Measurements from ENCODE around the gene RBM12.
"Not testable (repeated sequence)": the region's sequence is repeated elsewhere in the genome, so short reads cannot be mapped to it uniquely, and the experiment has no call there.

Gene RBM12

GRCh38 chr20:35698298-35699126, 33.8 kb upstream of the RBM12 start:
- no peak for DNase-seq

DNA sequence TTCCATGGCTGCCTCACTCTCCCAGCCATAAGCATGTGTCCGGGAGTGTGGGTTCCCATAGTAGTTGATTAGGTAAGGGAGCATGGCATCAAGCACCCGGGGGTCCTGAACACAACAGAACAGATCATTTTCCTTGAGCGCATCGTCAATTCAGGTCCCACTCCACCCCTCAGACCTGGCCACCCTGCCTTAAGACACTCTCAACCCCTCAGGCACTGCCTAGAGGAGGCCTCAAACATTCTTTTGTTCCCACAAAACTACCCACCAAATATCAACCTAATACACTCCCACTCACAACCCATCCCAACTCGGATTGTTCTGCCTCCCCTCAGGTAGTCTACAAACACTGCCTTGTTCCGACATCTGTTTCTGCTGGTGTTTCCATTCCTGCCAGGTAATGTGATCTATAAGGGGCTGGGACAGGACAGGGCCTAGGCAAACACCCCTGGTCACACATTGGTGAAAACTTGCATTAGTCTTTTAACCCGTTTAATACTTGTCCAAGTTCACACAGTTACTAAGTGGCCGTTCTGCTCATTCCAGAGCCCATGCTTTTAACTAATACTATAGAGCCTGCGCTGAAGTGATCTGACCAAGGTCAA, 33.1 kb upstream of the RBM12 start:
- no peak for DNase-seq

DNA sequence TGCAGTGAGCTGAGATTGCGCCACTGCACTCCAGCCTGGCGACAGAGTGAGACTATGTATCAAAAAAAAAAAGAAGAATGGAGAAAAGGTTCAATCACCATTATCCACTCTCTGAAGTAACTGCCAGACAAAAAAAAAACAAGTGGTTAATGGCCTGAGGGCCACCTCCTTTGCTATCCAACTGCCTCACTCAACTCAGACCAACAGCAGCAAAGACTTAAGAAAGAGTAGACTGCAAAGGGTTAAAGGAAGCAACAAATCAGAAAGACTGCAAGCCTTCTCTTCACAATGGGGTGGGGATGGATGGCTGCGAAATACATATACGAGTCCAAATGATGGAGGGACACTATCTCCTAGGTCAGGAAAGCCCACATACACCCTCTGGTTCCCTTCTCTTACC, 31.3 kb upstream of the RBM12 start:
- no peak for DNase-seq

DNA sequence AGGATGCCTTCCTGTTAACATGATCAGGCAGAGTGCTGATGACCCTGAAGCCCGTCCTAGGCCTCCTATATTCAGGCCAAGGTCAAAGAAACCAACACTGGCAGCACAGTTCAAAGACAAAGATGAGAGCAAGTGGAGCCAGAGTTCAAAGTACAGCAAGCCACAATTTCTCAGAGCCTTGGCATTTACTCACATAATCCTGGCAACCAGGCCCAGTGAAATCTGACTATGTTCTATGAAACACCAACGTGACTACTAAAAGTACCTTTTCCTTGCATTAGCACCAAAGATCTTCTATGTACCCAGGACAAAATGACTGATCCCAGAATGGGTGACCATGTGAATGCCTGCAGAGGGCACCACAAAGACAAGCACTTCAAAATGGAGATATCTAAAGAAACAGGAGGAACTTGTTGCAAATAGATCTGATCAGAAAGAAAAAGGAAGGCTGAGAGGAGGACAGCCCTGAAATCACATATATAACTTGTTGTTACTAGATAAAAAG, 30.6 kb upstream of the RBM12 start:
- DNase-seq = no peak

GRCh38 chr20:35690265-35690664, 25.6 kb upstream of the RBM12 start:
- DNase-seq = no peak

DNA sequence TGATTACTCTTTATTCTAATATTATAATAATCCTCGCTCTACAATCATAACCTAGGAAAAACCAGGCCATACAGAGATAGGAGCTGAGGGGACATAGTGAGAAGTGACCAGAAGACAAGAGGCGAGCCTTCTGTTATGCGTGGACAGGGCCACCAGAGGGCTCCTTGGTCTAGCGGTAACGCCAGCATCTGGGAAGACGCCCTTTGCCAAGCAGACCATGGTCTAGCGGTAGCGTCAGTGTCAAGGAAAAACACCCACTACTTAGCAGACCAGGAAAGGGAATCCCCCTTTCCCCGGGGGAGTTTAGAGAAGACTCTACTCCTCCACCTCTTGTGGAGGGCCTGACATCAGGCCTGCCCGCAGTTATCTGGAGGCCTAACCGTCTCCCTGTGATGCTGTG, 22.2 kb upstream of the RBM12 start:
- not testable (repeated sequence) for DNase-seq

- not testable (repeated sequence) for DNase-seq
Measured at GRCh38 chr20:35685368-35685767, 20.7 kb upstream of the RBM12 start.

DNA sequence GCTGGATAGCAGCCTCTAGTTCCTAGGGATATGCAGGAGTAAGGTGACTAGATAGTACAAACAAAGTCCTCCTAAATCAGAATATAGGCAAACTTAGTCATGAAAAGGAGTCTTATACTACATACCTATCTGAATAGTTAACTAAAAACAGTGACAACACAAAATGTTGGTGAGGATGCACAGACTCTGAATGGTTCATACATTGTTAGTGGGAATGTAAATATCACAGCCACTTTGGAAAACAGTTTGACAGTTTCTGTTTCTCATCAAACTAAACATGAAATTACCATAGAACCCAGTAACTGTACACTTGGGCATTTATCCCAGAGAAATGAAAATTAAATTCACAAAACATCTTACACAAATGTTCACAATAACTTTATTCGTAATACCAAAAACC, 17.3 kb upstream of the RBM12 start:
- no peak for DNase-seq

GRCh38 chr20:35680452-35681183, 15.9 kb upstream of the RBM12 start:
- DNase-seq = no peak

GRCh38 chr20:35674921-35675320, 10.2 kb upstream of the RBM12 start:
- DNase-seq = no peak

- no peak for DNase-seq
Measured at GRCh38 chr20:35673884-35674283, 9.2 kb upstream of the RBM12 start.

DNA sequence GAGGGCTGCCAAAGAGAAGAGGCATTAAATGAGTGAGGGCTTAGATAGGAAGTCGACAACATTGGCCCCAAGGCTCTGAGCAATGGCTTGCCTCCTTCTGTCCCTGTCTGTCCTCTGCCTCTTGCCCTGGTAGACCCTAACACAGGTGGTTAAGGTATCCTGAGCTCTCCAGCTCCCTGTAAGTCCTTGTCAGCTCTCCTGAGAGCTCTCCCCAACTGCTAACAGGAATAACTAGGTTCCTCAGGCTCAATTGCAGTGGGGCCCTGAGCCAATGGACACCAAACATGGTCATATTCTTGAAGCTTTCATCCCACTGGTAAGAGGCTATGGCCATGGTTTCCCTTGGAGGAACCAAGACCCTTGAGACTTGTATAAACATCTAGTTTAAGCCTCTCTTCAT, 5.0 kb upstream of the RBM12 start:
- no peak for DNase-seq

DNA sequence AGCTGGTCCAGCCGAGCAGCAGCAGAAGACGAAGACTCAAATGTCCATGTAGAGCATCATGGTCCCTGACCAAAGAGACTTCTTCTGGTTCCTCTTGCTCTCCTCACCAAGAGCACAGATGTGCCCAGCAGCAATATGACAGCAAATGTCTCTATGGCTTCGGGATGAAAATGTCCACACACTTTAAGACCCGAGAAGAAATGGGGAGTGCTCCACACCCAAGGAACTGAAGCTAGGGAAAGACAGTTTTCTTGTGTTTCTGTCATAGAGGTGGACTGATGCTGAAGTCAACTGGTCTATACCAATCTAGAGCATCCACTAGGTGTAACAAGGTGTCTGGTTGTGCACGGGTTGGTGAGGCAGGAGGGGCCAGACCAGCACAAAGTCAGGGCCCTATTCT, 4.5 kb upstream of the RBM12 start:
- no peak for DNase-seq

GRCh38 chr20:35665949-35666288, 1.2 kb upstream of the RBM12 start:
- DNase-seq = no peak

DNA sequence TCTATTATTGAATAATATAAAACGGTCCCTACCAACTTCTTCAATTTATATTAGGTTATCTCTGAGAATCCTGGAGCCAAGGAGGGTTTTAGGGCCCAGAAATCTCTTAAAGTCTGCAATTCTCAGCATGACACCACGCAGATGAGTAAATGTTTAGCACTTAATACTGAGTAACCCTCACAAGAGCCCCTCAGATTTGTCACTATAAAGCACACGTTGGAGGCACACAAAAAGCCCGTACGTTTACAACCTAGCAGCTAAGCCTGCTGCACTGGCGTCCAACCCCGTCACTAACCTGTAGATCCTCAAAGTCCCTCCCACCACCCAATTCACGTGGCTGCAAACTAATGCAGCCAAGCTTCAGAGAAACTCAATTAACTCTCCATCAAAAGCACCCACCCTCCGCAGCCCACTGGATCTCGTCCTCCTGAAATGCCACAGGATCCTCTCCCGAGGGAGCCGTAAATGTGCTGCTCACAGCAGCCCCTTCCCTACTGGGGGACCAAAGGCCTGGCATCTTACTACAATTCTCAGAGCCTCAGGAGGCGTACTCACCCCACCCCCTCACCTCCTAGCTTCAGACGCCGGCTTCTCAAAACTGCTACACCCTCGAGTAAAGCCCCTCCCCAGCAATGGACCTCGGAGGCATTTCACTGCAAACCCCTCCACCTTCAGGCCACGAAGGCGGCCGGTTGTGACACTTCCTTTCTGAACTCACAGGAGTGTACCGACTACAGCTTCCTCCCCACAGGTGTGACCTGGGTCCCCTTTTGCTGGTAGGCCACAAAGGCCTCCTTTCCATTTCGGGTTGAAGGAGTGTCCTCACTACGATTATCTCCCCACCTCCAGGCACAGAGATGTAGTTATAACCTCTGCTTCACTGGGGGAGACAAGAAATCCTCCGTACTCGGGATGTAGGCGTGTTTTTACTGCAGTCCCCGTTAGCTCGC, 909 bp downstream of the RBM12 start:
- peak; percentile 39 for DNase-seq

- no peak for DNase-seq
Measured at GRCh38 chr20:35662551-35662950, 2.1 kb downstream of the RBM12 start.

- no peak for DNase-seq
Measured at GRCh38 chr20:35661908-35662307, 2.8 kb downstream of the RBM12 start.

DNA sequence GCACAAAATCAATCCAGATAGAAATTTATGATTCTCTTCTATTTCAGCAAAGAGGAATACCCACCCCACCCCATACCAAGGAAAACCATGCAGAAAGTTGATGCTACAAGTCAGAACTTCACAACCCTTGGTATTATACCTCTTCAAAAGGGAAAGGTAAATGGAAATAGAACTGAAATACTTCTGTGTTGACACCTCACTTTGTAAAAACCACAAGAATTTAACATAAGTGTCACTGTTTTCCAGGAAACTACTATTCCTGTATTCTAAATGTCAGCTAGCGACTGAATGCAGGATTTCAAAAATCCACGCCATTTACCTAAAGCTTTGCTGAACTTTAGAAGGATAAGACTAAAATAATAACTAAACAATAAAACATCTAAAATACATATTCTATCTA, 3.6 kb downstream of the RBM12 start:
- no peak for DNase-seq

GRCh38 chr20:35660122-35660937, 4.4 kb downstream of the RBM12 start:
- peak; percentile 22 for DNase-seq

- no peak for DNase-seq
Measured at GRCh38 chr20:35657271-35657670, 7.4 kb downstream of the RBM12 start.

GRCh38 chr20:35654415-35654814, 10.3 kb downstream of the RBM12 start:
- no peak for DNase-seq

GRCh38 chr20:35653893-35654292, 10.8 kb downstream of the RBM12 start:
- DNase-seq = no peak
